Astrocyte (in vitro differentiated cells and primary cell): ENCODE data around the gene CD300A. TPM values are rescaled to one million over a fixed set of nuclear protein-coding genes. Genes with fewer than 3 reads are reported as not detected.
A peak's percentile ranks its signal among the peaks of the same experiment; 100 is the strongest.

Experiments used
- DNase-seq: peaks from one replicate; pipeline ENCODE4 v3.0.0-alpha.2; 2010; ENCODE audit warnings: low read depth
- FAIRE-seq: peaks from 2 replicates; lab custom pipeline; 2011; peaks lifted over from hg19 to GRCh38; lab: Jason Lieb, UNC
- H2AFZ ChIP-seq: 2 replicates; pipeline ENCODE4 v1.6.0; 2012; ENCODE audit warnings: low read depth, low read length, inconsistent platforms
- H3K27ac ChIP-seq: 2 replicates; pipeline ENCODE4 v1.5.1; 2011; ENCODE audit warnings: low read depth, low read length, inconsistent platforms
- H3K27me3 ChIP-seq: 2 replicates; pipeline ENCODE4 v1.6.0; 2011; ENCODE audit warnings: low read length, inconsistent platforms; ENCODE audit not compliant: insufficient read depth
- H3K36me3 ChIP-seq: 2 replicates; pipeline ENCODE4 v1.5.1; 2011; ENCODE audit warnings: low read length, inconsistent platforms; ENCODE audit not compliant: insufficient read depth
- H3K4me1 ChIP-seq: 2 replicates; pipeline ENCODE4 v1.5.1; 2011; ENCODE audit warnings: low read length, inconsistent platforms; ENCODE audit not compliant: insufficient read depth
- H3K4me2 ChIP-seq: 2 replicates; pipeline ENCODE4 v1.6.0; 2012; ENCODE audit warnings: low read length, inconsistent platforms
- H3K4me3 ChIP-seq: 2 replicates; pipeline ENCODE4 v1.5.1; 2011; ENCODE audit warnings: low read depth, mild to moderate bottlenecking, low read length, inconsistent platforms; ENCODE audit not compliant: insufficient read depth
- H3K79me2 ChIP-seq: 2 replicates; pipeline ENCODE4 v1.6.0; 2012; ENCODE audit warnings: mild to moderate bottlenecking, low read length, inconsistent platforms; ENCODE audit not compliant: insufficient read depth
- H3K9ac ChIP-seq: 2 replicates; pipeline ENCODE4 v1.6.0; 2012; ENCODE audit warnings: mild to moderate bottlenecking, low read length, inconsistent platforms
- H3K9me3 ChIP-seq: 2 replicates; pipeline ENCODE4 v1.5.1; 2012; ENCODE audit warnings: low read depth, mild to moderate bottlenecking, low read length, inconsistent platforms; ENCODE audit not compliant: insufficient read depth
- H4K20me1 ChIP-seq: 2 replicates; pipeline ENCODE4 v1.6.0; 2012; ENCODE audit warnings: low read length, inconsistent platforms; ENCODE audit not compliant: insufficient read depth
- H3K27ac Mint-ChIP-seq: one replicate; pipeline ENCODE4 v1.8.0; 2021; ENCODE audit warnings: mild to moderate bottlenecking, mixed read lengths; ENCODE audit not compliant: unreplicated experiment
- H3K27me3 Mint-ChIP-seq: one replicate; pipeline ENCODE4 v1.8.0; 2021; ENCODE audit warnings: low read depth, mixed read lengths; ENCODE audit not compliant: unreplicated experiment
- H3K36me3 Mint-ChIP-seq: one replicate; pipeline ENCODE4 v1.8.0; 2021; ENCODE audit warnings: low read depth, mixed read lengths; ENCODE audit not compliant: unreplicated experiment
- H3K4me1 Mint-ChIP-seq: one replicate; pipeline ENCODE4 v1.8.0; 2021; ENCODE audit warnings: low read depth, mixed read lengths; ENCODE audit not compliant: unreplicated experiment
- H3K4me3 Mint-ChIP-seq: one replicate; pipeline ENCODE4 v1.8.0; 2021; ENCODE audit warnings: mild to moderate bottlenecking, moderate library complexity, mixed read lengths; ENCODE audit not compliant: unreplicated experiment
- H3K9me3 Mint-ChIP-seq: one replicate; pipeline ENCODE4 v1.8.0; 2021; ENCODE audit warnings: mild to moderate bottlenecking, mixed read lengths; ENCODE audit not compliant: unreplicated experiment
- EZH2 ChIP-seq: IDR thresholded peaks from 2 replicates; pipeline ENCODE4 v1.6.1; 2012; ENCODE audit warnings: mild to moderate bottlenecking, low read length, inconsistent platforms; ENCODE audit not compliant: insufficient read depth
- total RNA-seq: library from RNA; stranded (reverse); gene quantifications from 2 replicates; pipeline ENCODE4 v1.2.1, GENCODE V29; 2021
- TF ChIP-seq, protein P1 (sequence below): IDR thresholded peaks from 2 replicates; pipeline ENCODE4 v1.5.1; 2011; ENCODE audit warnings: low read depth, mild to moderate bottlenecking, inconsistent platforms, low read length, moderate library complexity; ENCODE audit not compliant: insufficient read depth

Gene CD300A
- total RNA-seq, 1 donor from 2014 or later: not detected

DNA sequence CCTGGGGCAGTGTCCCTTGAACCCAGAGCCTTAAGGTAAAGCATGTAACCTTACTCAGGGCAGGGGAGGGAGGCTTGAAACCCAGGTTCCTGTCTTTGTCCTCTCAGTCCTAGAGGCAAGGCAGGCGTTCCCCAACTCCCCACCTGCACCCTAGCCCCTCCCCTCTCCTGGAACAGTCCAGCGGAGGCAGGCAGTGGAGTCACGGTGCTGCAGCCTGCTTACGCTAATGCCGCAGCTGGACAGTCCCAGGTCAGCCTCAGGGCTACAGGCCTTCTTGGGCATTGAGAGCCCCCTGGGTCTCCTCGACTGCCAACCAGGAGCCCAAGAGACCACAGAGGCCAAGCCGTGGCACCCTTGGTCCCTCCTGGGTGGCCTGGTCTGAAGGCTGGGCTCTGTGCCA is 6.8 kb upstream of the CD300A start:
- Histone ChIP-seq H3K27ac (no peak overlapping the region), H3K9me3 (no peaks in the 10 kb centered on the region), H3K4me3 (no peak overlapping the region), H3K4me1 (no peaks in the 10 kb centered on the region), H3K79me2 (no peaks in the 10 kb centered on the region), H3K36me3 (no peaks in the 10 kb centered on the region), H3K9ac (no peak overlapping the region), H2AFZ (no peak overlapping the region), H3K27me3 (peaks cover 3% of the 10 kb centered on the region), H3K4me2 (no peak overlapping the region), H4K20me1 (no peaks in the 10 kb centered on the region)
- H3K4me1 Mint-ChIP-seq: no peaks in the 10 kb centered on the region
- H3K36me3 Mint-ChIP-seq: no peaks in the 10 kb centered on the region
- TF ChIP-seq, protein P1, sequence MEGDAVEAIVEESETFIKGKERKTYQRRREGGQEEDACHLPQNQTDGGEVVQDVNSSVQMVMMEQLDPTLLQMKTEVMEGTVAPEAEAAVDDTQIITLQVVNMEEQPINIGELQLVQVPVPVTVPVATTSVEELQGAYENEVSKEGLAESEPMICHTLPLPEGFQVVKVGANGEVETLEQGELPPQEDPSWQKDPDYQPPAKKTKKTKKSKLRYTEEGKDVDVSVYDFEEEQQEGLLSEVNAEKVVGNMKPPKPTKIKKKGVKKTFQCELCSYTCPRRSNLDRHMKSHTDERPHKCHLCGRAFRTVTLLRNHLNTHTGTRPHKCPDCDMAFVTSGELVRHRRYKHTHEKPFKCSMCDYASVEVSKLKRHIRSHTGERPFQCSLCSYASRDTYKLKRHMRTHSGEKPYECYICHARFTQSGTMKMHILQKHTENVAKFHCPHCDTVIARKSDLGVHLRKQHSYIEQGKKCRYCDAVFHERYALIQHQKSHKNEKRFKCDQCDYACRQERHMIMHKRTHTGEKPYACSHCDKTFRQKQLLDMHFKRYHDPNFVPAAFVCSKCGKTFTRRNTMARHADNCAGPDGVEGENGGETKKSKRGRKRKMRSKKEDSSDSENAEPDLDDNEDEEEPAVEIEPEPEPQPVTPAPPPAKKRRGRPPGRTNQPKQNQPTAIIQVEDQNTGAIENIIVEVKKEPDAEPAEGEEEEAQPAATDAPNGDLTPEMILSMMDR: no peak
- TF ChIP-seq EZH2: no peak
- peaks cover 42% of the 10 kb centered on the region for H3K27me3 Mint-ChIP-seq
- DNase-seq (no peak), FAIRE-seq (no peak)
- no peak overlapping the region for H3K27ac Mint-ChIP-seq
- H3K9me3 Mint-ChIP-seq: no peaks in the 10 kb centered on the region
- no peak overlapping the region for H3K4me3 Mint-ChIP-seq

DNA sequence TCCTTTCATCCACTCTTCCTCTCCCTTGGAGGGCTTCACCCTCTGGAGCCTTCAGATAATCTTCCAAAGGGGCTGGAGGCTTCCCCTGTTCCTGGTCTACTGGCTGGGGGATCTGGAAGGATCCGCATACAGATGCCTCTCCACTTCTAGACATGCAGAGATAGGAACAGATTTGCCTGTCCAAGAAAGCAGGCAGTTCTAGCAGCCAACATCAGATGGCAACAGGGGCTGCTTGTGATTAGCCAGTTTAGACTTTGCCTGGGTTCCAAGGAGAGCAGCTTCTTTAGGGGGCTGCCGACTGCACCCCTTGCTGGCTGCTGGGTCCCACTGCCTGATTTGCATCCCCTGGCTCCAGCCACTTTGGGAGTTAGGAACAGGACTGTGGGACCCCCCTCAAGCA is 6.2 kb upstream of the CD300A start:
- Mint-ChIP-seq H3K4me3 (no peak overlapping the region), H3K9me3 (no peaks in the 10 kb centered on the region)

GRCh38 chr17:74460996-74461395 is 5.4 kb upstream of the CD300A start:
- H3K9ac ChIP-seq: no peak overlapping the region
- H3K36me3 ChIP-seq: no peaks in the 10 kb centered on the region
- no peaks in the 10 kb centered on the region for H3K9me3 ChIP-seq
- H3K4me2 ChIP-seq: no peak overlapping the region
- H3K4me1 ChIP-seq: no peaks in the 10 kb centered on the region
- TF ChIP-seq, protein P1: no peak
- TF ChIP-seq EZH2: no peak
- Mint-ChIP-seq H3K27me3 (peaks cover 38% of the 10 kb centered on the region), H3K36me3 (no peaks in the 10 kb centered on the region), H3K4me1 (no peaks in the 10 kb centered on the region), H3K9me3 (no peaks in the 10 kb centered on the region), H3K4me3 (no peak overlapping the region), H3K27ac (no peak overlapping the region)
- H3K27me3 ChIP-seq: peaks cover 3% of the 10 kb centered on the region
- no peak for DNase-seq
- no peak for FAIRE-seq
- no peaks in the 10 kb centered on the region for H3K79me2 ChIP-seq
- no peaks in the 10 kb centered on the region for H4K20me1 ChIP-seq
- H3K4me3 ChIP-seq: no peak overlapping the region
- H3K27ac ChIP-seq: no peak overlapping the region
- no peak overlapping the region for H2AFZ ChIP-seq

More for the DNA sequence above, 6.2 kb upstream of the CD300A start:
- TF ChIP-seq EZH2: no peak
- TF ChIP-seq, protein P1: no peak
- no peak for FAIRE-seq
- Histone ChIP-seq H3K4me2 (no peak overlapping the region), H3K4me3 (no peak overlapping the region), H3K27ac (no peak overlapping the region), H3K36me3 (no peaks in the 10 kb centered on the region), H3K9ac (no peak overlapping the region), H3K4me1 (no peaks in the 10 kb centered on the region), H3K79me2 (no peaks in the 10 kb centered on the region), H2AFZ (no peak overlapping the region), H4K20me1 (no peaks in the 10 kb centered on the region), H3K27me3 (peaks cover 3% of the 10 kb centered on the region), H3K9me3 (no peaks in the 10 kb centered on the region)
- Mint-ChIP-seq H3K36me3 (no peaks in the 10 kb centered on the region), H3K27ac (peak overlapping the region; percentile 38), H3K4me1 (no peaks in the 10 kb centered on the region), H3K27me3 (peaks cover 42% of the 10 kb centered on the region)
- DNase-seq: no peak
